SKM-1 (cell line): Measurements from ENCODE around the gene ADAM10.
A peak's percentile ranks its signal among the peaks of the same experiment; 100 is the strongest.

Experiments used
- DNase-seq: peaks from one replicate; lab custom pipeline; 2025; ENCODE audit not compliant: unreplicated experiment; lab: John Stamatoyannopoulos, UW

Gene ADAM10

DNA sequence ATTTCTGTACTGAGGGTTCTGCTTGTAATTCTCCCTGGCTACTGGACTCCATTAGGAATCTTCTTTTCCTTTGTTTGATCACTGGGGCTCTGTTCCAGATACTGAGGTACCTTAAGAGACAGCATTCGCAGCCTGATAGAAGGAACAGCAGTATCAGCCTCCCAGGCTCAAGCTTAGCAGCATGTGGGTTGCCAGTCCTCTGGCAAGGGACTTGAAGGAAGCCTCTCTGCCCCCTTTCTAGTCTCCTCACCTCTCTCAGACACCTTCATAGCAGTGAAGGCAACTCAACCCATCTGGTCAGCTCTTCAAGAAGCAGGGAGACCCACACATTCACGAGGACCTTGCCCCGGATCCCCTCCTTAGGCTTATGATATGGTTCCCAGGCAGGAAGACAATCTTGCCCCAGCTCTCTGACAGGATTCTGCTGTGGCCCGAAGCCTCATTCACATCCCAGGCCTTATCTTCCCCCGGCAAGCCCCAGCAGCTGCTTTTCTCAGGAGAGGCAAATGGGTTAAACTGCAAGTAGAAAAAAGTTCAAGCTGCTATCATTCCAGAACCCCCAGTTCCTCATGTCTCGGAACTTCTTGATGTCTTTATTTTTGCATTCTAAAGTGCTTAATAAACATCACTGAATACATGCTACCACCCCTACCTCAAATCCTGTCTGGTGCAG, 164.6 kb downstream of the ADAM10 start:
- no peak for DNase-seq

GRCh38 chr15:58583171-58583908, 166.2 kb downstream of the ADAM10 start:
- no peak for DNase-seq

DNA sequence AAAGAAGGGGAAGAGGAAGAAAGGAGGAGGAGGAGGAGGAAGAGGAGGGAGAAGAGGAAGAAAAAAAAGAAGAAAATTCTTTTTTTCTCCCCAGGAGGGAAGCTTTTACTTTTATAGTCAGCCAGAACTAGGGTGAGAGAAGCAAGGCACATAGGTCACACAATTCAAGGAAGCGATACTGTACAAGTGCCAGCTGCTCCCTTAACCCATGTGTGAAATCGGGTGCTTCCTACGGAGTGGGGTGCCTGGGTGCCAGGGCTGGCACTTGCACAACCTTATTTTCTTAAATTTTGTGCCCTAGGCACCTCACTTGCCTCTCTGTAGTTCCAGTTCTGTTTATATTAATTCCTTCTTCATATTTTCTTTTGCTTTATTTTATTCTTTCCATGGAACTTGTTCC, 167.3 kb downstream of the ADAM10 start:
- no peak for DNase-seq

GRCh38 chr15:58576657-58577056, 172.8 kb downstream of the ADAM10 start:
- no peak for DNase-seq

DNA sequence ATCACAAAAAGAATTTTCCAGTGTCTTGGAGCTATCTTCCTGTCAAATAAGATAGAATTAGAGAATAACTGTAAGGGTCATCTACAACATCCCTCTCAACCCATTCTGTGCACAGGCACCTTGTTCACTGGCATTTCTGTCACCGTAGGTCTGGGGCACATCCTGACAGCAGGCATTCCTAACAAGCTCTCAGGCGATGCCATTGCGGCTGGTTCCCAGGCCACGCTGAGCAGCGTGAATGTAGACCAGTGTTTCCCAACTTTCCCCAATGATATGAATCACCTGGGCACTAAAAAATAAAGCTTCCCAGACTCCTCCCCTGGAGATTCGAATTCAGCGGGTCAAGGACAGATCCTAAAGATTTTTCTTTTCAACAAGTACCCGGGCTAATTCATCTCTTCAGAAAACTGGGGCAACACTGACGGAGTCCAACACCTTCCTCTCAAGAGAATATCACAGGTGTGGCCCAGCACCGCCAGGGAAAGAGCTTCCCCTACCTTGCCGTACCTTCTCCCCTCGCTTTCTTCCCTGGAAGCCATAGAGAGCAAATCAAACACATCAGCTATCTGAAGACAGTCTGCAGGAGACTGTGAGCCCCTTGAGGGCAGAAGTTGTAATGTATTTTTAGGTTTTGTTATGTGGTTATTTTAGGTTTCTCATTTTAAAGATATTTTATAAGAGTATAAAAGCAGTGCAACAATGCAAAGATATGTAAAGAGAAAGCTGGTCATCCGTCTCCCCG, 174.3 kb downstream of the ADAM10 start:
- no peak for DNase-seq

DNA sequence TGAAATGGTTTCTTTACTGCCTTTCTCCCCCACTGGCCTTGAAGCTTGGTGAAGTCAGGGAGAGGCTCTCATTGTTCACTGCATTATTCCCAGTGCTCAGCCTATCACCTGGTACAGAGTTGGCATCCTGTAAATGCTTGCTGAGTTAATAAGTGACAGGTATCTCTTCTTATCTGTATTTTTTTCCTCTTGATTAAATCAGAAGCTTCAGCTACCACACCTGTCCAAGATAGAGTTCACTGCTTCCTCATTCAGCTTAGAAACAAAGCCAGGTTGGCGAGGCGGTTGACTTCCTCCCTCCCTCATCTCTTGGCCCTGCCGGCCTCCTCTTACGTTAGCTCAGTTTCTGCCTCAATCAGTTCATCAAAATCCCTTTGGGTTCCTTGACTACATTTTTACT, 174.9 kb downstream of the ADAM10 start:
- DNase-seq, result no peak

DNA sequence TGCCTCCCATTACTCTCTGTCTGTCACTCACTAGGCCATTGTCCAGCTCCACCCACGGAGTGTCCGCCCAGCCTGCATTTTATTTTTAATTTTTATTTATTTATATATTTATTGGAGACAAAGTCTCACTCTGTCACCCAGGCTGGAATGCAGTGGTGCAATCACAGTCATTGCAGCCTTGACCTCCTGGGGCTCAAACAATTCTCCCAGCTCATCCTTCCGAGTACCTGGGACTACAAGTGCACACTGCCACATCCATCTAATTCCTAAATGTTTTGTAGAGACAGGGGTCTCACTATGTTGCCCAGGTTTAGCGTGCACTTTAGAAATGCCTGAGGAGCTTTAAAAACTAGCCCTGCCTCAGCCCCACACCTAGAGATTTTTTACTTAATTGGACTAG, 176.2 kb downstream of the ADAM10 start:
- DNase-seq, result no peak

GRCh38 chr15:58572521-58572920, 177.0 kb downstream of the ADAM10 start:
- DNase-seq, result no peak

DNA sequence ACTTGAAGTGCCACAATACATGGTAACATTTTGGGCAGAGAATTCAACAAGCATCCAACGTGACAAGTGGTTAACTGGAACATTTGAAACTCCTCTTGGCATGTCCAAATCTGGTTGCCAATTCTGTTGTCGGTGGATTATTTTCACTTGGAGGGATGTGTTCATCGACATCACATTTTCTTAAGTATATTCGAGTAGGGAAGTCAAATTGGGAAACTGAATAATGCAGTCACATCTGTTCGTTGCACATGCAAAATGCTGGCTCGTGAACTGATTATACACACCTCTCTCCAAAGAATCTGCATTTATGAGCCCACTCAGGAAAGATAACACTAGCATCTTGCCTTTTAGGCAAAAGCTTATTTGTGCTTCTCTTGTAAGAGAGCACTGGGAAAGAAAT, 178.0 kb downstream of the ADAM10 start:
- DNase-seq, result no peak

GRCh38 chr15:58569455-58569854, 180.1 kb downstream of the ADAM10 start:
- no peak for DNase-seq

DNA sequence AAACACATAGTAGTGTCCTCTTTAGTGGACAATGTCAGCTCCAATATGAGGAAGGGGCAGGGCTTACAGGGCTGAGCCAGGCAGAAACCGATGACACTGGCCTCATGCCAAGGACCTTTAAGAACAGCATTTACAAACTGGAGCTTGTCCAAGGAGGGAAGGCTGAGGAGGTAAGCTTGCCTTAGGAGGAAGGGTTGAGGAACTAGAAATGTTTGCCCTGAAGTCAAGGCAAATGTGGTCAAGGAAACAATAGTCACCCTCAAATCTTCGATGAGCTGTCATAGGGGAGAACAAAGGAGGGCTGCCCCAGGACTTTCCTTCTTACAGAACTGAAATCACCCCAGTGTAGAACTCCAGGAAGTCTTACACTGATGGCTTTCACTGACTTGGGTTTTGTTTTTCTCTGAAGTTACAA, 181.3 kb downstream of the ADAM10 start:
- peak; percentile 77 for DNase-seq

- DNase-seq, result peak; percentile 28
Measured at GRCh38 chr15:58566029-58566428, 183.5 kb downstream of the ADAM10 start.

- no peak for DNase-seq
Measured at GRCh38 chr15:58565619-58566018, 183.9 kb downstream of the ADAM10 start.

- no peak for DNase-seq
Measured at GRCh38 chr15:58564981-58565380, 184.5 kb downstream of the ADAM10 start.

GRCh38 chr15:58562135-58562534, 187.4 kb downstream of the ADAM10 start:
- DNase-seq, result no peak

DNA sequence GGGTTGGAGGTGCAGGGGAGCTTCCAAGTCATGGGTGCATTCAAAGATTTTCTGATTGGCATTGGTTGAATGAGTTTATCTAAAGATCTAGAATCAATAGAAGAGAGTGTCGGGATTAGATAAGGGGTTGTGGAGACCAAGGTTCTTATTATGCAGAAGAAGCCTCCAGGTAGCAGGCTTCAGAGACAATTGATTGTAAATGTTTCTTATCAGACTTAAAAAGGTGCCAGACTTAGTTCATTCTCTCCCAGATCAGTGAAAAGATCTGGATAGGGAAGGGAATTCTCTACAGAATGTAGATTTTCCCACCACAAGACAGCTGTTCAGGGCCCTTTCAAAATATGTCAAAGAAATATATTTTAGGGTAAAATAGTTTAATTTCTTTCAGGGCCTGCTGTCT, 188.2 kb downstream of the ADAM10 start:
- no peak for DNase-seq

DNA sequence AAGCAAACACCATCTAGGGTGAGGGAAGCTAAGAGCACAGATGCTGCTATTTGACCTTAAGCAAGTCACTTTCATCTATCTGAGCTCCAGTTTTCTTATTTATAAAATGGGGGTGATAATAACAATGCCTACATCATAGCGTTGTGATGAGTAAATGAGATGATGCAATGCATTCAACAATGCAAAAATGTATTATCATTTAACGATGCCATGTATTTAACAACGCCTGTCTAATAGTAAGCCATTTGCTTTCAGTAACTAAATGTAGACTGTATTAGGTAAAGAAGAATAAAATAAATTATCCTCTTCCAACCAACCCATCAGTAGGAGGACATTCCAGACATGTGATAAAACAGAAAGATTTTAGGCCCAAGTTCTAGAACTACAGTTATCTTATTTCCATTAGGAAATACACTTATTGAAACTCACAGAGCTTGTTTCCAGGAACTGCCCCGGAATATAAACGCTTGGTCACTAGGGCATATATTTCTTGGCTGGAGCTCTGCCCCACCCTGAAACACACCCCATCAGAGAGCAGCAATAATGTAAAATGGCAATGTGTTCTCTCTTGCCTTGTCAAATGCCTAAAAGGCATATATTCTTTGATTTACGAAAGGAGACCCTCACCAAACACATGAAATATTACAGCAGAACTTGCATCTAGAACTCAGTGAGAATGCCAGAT, 189.5 kb downstream of the ADAM10 start:
- no peak for DNase-seq

- DNase-seq, result no peak
Measured at GRCh38 chr15:58558777-58559176, 190.7 kb downstream of the ADAM10 start.

DNA sequence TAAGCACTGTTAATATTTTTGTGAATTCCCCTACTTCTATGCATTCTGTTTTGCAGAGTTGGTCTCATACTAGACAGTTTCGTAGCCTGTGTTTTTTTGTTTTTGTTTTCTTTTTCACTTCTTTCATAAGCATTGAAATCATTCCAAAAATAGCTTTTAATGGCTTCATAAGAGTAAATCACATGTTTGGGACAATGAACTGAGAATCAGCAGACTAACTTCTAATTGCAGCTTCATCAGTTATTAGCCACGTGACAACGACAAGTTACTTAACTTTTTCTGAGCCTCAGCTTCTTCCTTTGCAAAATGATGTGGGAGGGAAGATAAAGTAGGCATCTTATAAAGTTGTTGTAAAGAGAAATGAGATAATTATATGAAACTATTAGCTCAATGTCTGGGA, 193.0 kb downstream of the ADAM10 start:
- DNase-seq, result no peak

GRCh38 chr15:58556028-58556361, 193.5 kb downstream of the ADAM10 start:
- DNase-seq, result no peak

GRCh38 chr15:58555162-58556027, 194.1 kb downstream of the ADAM10 start:
- DNase-seq, result no peak
